Measurements from ENCODE around the gene ZMYM5.
"Not testable (repeated sequence)": the region's sequence is repeated elsewhere in the genome, so short reads cannot be mapped to it uniquely, and the experiment has no call there.

Gene ZMYM5

GRCh38 chr13:19817510-19818158 lies 45.8 kb downstream of the ZMYM5 start:
- no peak overlapping the region for H3K4me3 ChIP-seq (ENCODE audit: low read length)
- TF ChIP-seq, protein P1, sequence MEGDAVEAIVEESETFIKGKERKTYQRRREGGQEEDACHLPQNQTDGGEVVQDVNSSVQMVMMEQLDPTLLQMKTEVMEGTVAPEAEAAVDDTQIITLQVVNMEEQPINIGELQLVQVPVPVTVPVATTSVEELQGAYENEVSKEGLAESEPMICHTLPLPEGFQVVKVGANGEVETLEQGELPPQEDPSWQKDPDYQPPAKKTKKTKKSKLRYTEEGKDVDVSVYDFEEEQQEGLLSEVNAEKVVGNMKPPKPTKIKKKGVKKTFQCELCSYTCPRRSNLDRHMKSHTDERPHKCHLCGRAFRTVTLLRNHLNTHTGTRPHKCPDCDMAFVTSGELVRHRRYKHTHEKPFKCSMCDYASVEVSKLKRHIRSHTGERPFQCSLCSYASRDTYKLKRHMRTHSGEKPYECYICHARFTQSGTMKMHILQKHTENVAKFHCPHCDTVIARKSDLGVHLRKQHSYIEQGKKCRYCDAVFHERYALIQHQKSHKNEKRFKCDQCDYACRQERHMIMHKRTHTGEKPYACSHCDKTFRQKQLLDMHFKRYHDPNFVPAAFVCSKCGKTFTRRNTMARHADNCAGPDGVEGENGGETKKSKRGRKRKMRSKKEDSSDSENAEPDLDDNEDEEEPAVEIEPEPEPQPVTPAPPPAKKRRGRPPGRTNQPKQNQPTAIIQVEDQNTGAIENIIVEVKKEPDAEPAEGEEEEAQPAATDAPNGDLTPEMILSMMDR (conservative IDR thresholded peaks at IDR 0.05; ENCODE audit: low read length) = no peak
- DNase-seq (ENCODE audit: low read depth) = peak; percentile 8

- H3K4me3 ChIP-seq (ENCODE audit: low read length) = no peak overlapping the region
- DNase-seq (ENCODE audit: low read depth) = no peak
- TF ChIP-seq, protein P1 (conservative IDR thresholded peaks at IDR 0.05; ENCODE audit: low read length) = no peak
Observed at GRCh38 chr13:19817106-19817505, 46.3 kb downstream of the ZMYM5 start.

DNA sequence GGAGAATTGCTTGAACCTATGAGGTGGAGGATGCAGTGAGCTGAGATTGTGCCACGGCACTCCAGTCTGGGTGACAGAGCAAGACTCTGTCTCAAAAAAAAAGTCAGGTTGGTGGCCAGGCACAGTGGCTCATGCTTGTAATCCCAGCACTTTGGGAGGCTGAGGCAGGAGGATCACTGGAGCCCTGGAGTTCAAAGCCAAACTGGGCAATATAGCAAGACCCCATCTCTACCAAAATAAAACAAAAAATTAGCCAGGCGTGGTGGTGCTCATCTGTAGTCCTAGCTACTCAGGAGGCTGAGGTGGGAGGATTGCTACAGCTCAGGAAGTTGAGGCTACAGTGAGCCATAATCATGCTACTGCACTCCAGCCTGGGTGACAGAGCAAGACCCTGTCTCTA lies 47.6 kb downstream of the ZMYM5 start:
- DNase-seq (ENCODE audit: low read depth); H3K4me3 ChIP-seq (ENCODE audit: low read length): not testable (repeated sequence)

DNA sequence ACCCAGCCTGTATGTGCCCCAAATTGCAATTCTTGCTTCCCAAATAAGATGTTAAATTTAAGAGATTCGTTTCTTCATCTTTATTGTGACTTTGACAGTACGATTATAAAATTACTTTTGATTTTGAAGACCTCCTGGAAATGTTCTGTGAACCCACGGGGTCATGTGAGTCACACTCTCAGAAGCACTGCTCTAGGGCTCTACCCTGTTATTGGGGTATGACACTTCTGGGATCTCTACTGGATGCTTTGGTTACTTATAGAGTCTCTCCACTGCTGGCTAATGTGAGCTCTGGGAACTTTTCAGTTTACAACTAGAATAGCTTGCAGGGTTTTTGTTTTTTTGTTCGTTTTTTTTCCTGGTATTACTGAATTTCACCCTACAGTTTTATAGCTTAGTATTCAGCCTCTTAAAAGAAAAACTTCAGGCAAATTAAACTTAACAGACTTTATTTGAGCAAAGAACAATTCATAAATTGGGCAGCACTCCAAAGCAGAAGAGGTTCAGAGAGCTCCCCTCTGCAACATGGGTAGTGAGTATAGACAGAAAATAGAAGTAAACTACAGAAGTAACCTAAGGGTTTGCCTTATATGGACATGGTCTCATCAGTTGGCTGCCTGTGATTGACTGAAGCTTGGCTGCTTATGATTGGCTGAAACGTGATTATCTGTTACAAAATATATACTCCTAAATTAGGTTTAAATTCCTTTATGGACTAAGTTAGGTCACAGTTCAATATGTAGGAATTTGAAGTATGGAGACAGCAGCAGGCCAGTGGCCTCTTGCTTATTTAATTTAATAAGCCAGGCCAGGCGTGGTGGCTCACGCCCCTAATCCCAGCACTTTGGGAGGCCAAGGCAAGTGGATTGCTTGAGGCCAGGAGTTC lies 52.2 kb downstream of the ZMYM5 start:
- no peak overlapping the region for H3K4me3 ChIP-seq (ENCODE audit: low read length)
- DNase-seq (ENCODE audit: low read depth) = peak; percentile 9
- TF ChIP-seq, protein P1 (conservative IDR thresholded peaks at IDR 0.05; ENCODE audit: low read length) = no peak

- H3K4me3 ChIP-seq (ENCODE audit: low read length) = no peak overlapping the region
- TF ChIP-seq, protein P1 (conservative IDR thresholded peaks at IDR 0.05; ENCODE audit: low read length) = no peak
- DNase-seq (ENCODE audit: low read depth) = no peak
Observed at GRCh38 chr13:19810151-19810550, 53.3 kb downstream of the ZMYM5 start.

DNA sequence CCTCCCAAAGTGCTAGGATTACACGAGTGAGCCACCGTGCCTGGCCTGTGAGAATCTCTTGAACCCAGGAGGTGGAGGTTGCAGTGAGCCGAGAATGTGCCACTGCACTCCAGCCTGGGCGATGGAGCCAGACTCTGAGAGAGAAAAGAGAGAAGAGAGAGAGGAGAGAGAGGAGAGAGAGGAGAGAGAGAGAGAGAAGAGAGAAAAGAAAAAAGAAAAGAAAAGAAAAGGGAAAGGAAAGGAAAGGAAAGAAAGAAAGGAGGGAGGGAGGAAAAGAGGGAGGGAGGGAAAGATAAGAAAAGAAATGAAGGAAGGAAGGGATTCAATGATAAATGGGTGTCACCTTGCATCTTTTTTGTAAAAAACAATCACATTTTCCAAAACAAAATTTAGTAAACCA lies 57.7 kb downstream of the ZMYM5 start:
- no peak overlapping the region for H3K4me3 ChIP-seq (ENCODE audit: low read length)
- DNase-seq (ENCODE audit: low read depth) = no peak
- TF ChIP-seq, protein P1 (conservative IDR thresholded peaks at IDR 0.05; ENCODE audit: low read length) = no peak

GRCh38 chr13:19795956-19796355 lies 67.5 kb downstream of the ZMYM5 start:
- TF ChIP-seq, protein P1 (conservative IDR thresholded peaks at IDR 0.05; ENCODE audit: low read length) = no peak
- no peak overlapping the region for H3K4me3 ChIP-seq (ENCODE audit: low read length)
- DNase-seq (ENCODE audit: low read depth) = no peak
